HL-60 (cell line): ENCODE measurements around the gene SYTL3.

Experiments
- DNase-seq, 2 experiments: peaks; one replicate each; pipeline ENCODE4 v3.0.0-alpha.2; 2010 to 2020; ENCODE audit warnings: low read depth in 1 of 2, low spot score in 1 of 2
- H3K27ac ChIP-seq: fragments of 250-450 bp; sonication (Bioruptor Pico); replicated peaks from 2 replicates; pipeline ENCODE4 v1.5.1; 2020; ENCODE audit warnings: mild to moderate bottlenecking, moderate library complexity
- H3K27me3 ChIP-seq: fragments of 250-450 bp; sonication (Bioruptor Pico); 2 replicates; pipeline ENCODE4 v1.5.1; 2021; ENCODE audit warnings: mild to moderate bottlenecking, moderate library complexity; ENCODE audit not compliant: insufficient read depth, poor library complexity, severe bottlenecking
- H3K4me3 ChIP-seq: replicated peaks from 2 replicates; pipeline ENCODE4 v1.5.1; 2011; ENCODE audit warnings: mild to moderate bottlenecking, control low read depth, low read length; ENCODE audit not compliant: insufficient read depth
- GABPA ChIP-seq: IDR thresholded peaks from 2 replicates; pipeline ENCODE4 v1.6.1; 2012; ENCODE audit warnings: low read depth
- POLR2AphosphoS5 ChIP-seq: IDR thresholded peaks from 2 replicates; pipeline ENCODE4 v1.6.1; 2012; ENCODE audit warnings: low read depth
- SPI1 ChIP-seq: IDR thresholded peaks from 2 replicates; pipeline ENCODE4 v1.6.1; 2012; ENCODE audit warnings: low read depth, mild to moderate bottlenecking, borderline replicate concordance
- TF ChIP-seq, protein P1 (sequence below): IDR thresholded peaks from one replicate; pipeline ENCODE4 v1.5.1; 2011; ENCODE audit warnings: low read length, control low read depth, inconsistent platforms; ENCODE audit not compliant: insufficient read depth
- TF ChIP-seq, protein P2 (sequence below): IDR thresholded peaks from 2 replicates; pipeline ENCODE4 v1.6.1; 2012; ENCODE audit warnings: low read depth; ENCODE audit not compliant: insufficient replicate concordance

SYTL3 gene

DNA sequence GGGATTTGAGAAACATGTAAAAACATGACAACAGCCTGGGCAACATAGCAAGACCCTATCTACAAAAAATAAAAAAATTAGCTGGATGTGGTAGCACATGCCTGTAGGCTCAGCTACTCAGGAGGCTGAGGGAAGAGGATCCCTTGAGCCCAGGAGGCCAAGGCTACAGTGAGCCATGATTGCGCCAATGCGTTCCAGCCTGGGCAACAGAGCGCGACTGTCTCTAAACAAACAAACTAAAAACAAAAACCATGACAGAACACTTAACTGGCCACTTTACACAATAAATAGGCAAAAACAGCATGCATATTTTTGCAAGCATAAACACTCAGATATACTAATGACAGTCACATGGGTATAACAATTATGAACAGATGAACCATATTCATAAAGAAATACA, 60.0 kb downstream of the SYTL3 start:
- DNase-seq, result no peak
- H3K27ac ChIP-seq, result no peak overlapping the region

DNA sequence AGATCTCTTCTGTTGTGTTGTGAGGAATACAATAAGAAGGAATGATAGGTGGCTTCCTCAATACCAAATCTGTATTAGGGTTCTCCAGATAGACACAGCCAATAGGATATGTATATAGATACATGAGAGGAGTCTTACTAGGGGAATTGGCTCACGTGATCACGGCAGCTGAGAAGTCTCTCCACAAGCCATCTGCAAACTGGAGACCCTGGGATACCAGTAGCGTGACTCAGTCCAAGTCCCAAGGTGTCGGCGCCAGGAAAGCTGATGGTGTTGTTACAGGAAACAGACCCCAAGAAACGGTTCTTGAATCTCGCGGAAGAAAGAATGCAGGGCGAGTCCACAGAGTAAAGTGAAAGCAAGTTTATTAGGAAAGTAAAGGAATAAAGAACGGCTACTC, 61.4 kb downstream of the SYTL3 start:
- DNase-seq, result no peak
- H3K4me3 ChIP-seq, result no peak overlapping the region
- TF ChIP-seq POLR2AphosphoS5 (no peak), SPI1 (no peak), GABPA (no peak)
- TF ChIP-seq, protein P1, sequence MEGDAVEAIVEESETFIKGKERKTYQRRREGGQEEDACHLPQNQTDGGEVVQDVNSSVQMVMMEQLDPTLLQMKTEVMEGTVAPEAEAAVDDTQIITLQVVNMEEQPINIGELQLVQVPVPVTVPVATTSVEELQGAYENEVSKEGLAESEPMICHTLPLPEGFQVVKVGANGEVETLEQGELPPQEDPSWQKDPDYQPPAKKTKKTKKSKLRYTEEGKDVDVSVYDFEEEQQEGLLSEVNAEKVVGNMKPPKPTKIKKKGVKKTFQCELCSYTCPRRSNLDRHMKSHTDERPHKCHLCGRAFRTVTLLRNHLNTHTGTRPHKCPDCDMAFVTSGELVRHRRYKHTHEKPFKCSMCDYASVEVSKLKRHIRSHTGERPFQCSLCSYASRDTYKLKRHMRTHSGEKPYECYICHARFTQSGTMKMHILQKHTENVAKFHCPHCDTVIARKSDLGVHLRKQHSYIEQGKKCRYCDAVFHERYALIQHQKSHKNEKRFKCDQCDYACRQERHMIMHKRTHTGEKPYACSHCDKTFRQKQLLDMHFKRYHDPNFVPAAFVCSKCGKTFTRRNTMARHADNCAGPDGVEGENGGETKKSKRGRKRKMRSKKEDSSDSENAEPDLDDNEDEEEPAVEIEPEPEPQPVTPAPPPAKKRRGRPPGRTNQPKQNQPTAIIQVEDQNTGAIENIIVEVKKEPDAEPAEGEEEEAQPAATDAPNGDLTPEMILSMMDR, result no peak
- TF ChIP-seq, protein P2, sequence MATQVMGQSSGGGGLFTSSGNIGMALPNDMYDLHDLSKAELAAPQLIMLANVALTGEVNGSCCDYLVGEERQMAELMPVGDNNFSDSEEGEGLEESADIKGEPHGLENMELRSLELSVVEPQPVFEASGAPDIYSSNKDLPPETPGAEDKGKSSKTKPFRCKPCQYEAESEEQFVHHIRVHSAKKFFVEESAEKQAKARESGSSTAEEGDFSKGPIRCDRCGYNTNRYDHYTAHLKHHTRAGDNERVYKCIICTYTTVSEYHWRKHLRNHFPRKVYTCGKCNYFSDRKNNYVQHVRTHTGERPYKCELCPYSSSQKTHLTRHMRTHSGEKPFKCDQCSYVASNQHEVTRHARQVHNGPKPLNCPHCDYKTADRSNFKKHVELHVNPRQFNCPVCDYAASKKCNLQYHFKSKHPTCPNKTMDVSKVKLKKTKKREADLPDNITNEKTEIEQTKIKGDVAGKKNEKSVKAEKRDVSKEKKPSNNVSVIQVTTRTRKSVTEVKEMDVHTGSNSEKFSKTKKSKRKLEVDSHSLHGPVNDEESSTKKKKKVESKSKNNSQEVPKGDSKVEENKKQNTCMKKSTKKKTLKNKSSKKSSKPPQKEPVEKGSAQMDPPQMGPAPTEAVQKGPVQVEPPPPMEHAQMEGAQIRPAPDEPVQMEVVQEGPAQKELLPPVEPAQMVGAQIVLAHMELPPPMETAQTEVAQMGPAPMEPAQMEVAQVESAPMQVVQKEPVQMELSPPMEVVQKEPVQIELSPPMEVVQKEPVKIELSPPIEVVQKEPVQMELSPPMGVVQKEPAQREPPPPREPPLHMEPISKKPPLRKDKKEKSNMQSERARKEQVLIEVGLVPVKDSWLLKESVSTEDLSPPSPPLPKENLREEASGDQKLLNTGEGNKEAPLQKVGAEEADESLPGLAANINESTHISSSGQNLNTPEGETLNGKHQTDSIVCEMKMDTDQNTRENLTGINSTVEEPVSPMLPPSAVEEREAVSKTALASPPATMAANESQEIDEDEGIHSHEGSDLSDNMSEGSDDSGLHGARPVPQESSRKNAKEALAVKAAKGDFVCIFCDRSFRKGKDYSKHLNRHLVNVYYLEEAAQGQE, result no peak
- no peaks in the 10 kb centered on the region for H3K27me3 ChIP-seq
- H3K27ac ChIP-seq, result no peak overlapping the region

More for the DNA sequence above, 60.0 kb downstream of the SYTL3 start:
- H3K4me3 ChIP-seq, result no peak overlapping the region
- H3K27me3 ChIP-seq, result no peaks in the 10 kb centered on the region
- TF ChIP-seq SPI1, result no peak
- TF ChIP-seq POLR2AphosphoS5, result no peak
- TF ChIP-seq, protein P2, result no peak
- no peak for TF ChIP-seq GABPA
- TF ChIP-seq, protein P1, result no peak

DNA sequence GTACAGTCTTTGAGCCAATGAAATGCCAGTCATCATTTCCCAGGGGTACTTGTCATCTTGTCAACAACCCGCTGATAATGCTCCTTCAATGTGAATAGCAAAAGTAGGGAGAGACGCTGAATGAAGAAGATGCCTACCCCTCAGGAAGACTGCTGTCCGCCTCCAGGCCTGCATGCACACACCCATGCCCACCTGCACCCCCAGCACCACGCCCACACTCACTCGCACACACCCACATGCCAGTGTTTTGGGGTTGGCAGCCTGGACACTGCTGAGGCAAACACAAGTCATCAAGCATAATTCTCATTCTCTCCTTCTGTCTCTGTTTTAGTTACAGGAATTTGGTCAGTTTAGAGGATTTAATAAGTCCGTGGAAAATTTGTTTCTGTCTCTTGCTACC, 63.6 kb downstream of the SYTL3 start:
- no peak for TF ChIP-seq SPI1
- no peak for DNase-seq
- Histone ChIP-seq H3K27ac (no peak overlapping the region), H3K4me3 (no peak overlapping the region), H3K27me3 (no peaks in the 10 kb centered on the region)

DNA sequence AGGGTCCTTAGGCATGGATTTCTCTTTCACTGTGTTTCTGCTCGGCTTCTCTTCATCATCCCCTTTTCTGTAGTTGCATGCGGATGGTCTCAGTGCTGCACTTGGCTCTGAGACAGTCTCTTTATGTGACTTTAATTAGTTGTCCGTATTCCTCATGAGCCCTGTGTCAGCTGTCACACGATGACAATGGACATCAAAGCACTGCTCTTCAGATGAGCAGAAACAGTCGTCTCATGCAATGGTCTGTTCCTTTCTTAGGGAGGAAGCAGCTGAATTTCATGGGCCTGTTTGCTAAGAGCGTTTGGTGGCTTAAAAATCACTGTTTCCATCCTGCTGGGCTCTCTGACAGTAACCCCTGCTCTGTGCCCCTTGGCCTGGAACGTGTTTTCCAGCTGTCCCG, 64.9 kb downstream of the SYTL3 start:
- Histone ChIP-seq H3K27ac (no peak overlapping the region), H3K27me3 (no peaks in the 10 kb centered on the region), H3K4me3 (no peak overlapping the region)
- no peak for DNase-seq
- TF ChIP-seq POLR2AphosphoS5 (no peak), SPI1 (no peak), GABPA (no peak)
- TF ChIP-seq, protein P1, result no peak
- TF ChIP-seq, protein P2, result no peak
